Measurements from ENCODE around the gene DENND11. TPM values are rescaled to one million over a fixed set of nuclear protein-coding genes. Genes with fewer than 3 reads are reported as not detected.

Gene DENND11
- total RNA-seq, 1 donor from 2014 or later = 21.1 TPM

DNA sequence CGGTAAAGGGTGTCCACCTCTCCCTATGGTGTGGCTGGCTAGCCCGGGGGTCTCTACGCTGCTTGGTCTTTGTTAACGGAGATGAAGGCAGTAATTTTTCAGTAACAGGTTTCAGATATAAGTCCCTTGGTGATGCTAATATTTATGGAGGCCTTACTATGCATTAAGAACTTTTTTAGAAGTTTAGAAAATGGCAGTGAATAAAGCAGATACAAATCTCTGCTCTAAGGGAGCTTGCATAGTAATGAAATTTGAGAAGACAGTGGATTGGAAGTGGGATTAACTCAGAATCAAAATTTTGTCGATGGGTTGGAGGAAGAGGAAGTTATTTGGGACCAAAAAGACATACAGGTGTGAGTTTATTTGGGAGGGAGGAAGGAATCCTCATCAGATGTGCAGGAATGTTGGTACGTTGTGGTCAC, 36.6 kb upstream of the DENND11 start:
- intact Hi-C loops (cut with DNase I) = loop anchor here (10.0 kb wide), 1 partner anchor 84 kb away; no protein-coding TSS in a partner anchor
- peak overlapping the region; percentile 74 for H3K27ac ChIP-seq
- no peak for TF ChIP-seq POLR2AphosphoS5 (IDR thresholded peaks at IDR 0.05; ENCODE audit: insufficient read depth in 1 of 2, low read depth in 1 of 2)
- TF ChIP-seq, protein P1, sequence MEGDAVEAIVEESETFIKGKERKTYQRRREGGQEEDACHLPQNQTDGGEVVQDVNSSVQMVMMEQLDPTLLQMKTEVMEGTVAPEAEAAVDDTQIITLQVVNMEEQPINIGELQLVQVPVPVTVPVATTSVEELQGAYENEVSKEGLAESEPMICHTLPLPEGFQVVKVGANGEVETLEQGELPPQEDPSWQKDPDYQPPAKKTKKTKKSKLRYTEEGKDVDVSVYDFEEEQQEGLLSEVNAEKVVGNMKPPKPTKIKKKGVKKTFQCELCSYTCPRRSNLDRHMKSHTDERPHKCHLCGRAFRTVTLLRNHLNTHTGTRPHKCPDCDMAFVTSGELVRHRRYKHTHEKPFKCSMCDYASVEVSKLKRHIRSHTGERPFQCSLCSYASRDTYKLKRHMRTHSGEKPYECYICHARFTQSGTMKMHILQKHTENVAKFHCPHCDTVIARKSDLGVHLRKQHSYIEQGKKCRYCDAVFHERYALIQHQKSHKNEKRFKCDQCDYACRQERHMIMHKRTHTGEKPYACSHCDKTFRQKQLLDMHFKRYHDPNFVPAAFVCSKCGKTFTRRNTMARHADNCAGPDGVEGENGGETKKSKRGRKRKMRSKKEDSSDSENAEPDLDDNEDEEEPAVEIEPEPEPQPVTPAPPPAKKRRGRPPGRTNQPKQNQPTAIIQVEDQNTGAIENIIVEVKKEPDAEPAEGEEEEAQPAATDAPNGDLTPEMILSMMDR (IDR thresholded peaks at IDR 0.05) = no peak
- TF ChIP-seq POLR2A (IDR thresholded peaks at IDR 0.05) = no peak
- H3K9me3 ChIP-seq = no peaks in the 10 kb centered on the region
- H3K27me3 ChIP-seq = no peaks in the 10 kb centered on the region
- peaks cover 34% of the 10 kb centered on the region for H3K4me1 ChIP-seq
- H3K4me3 ChIP-seq = peak overlapping the region; percentile 66 to 70
- no peak for DNase-seq (ENCODE audit: extremely low spot score in 2 of 2)
- peaks cover 0 to 29% of the 10 kb centered on the region in 2 donors for H3K36me3 ChIP-seq

DNA sequence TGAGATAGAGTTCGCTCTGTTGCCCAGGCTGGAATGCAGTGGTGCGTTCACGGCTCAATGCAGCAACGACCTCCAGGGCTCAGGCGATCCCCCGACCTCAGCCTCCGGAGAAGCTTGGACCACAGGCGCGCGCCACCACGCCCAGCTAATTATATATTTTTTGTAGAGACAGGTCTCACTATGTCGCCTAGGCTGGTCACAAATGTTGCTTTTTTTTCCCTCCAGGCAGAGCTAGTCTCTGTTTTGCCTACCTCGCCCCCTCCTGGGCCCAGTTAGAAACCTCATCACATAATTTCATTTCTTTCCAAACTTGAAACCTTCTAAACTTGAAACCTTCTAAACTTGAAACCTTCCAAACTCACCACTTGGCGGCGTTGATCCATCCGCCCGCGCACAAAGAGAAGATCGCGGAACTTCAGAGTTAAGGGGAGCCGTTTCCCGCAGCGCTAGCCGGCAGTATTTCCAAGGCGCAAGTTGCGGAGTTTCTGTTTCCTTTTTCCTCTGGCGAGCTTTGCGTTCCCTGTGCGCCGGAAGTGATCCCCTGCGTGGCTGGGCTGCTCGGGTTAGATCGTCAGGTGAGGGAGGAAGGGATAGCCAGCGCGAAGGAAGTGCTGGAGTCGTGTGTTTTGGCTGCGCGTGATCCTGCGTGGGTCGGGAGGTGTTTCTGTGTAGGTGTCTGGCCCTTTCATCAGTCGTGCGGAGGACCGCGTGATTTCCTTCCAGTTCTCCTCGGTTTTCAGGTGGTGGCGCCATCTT, 36.0 kb upstream of the DENND11 start, which contains the start of gene SSBP1:
SSBP1 (plus strand) TSS at position 523 of the 756 bp plus-strand sequence. CDS start 809 bp downstream, outside the sequence.
- intact Hi-C loops (cut with DNase I) = loop anchor here (10.0 kb wide), 1 partner anchor 83 kb away; no protein-coding TSS in a partner anchor
- DNase-seq (ENCODE audit: extremely low spot score in 2 of 2) = peak; percentile 95 to 97
- H3K4me1 ChIP-seq = peaks cover 34% of the 10 kb centered on the region
- H3K27ac ChIP-seq = peak within 1 kb of the TSS; percentile 74
- no peaks in the 10 kb centered on the region for H3K9me3 ChIP-seq
- peak in 1 of 2 donors; percentile 24 for TF ChIP-seq POLR2A (IDR thresholded peaks at IDR 0.05)
- TF ChIP-seq, protein P1 (IDR thresholded peaks at IDR 0.05) = peak; percentile 48 to 93 (median 53)
- TF ChIP-seq POLR2AphosphoS5 (IDR thresholded peaks at IDR 0.05; ENCODE audit: insufficient read depth in 1 of 2, low read depth in 1 of 2) = peak; percentile 87 to 99
- H3K4me3 ChIP-seq = peak within 1 kb of the TSS; percentile 66 to 70
- peaks cover 0 to 24% of the 10 kb centered on the region in 2 donors for H3K36me3 ChIP-seq
- no peaks in the 10 kb centered on the region for H3K27me3 ChIP-seq

DNA sequence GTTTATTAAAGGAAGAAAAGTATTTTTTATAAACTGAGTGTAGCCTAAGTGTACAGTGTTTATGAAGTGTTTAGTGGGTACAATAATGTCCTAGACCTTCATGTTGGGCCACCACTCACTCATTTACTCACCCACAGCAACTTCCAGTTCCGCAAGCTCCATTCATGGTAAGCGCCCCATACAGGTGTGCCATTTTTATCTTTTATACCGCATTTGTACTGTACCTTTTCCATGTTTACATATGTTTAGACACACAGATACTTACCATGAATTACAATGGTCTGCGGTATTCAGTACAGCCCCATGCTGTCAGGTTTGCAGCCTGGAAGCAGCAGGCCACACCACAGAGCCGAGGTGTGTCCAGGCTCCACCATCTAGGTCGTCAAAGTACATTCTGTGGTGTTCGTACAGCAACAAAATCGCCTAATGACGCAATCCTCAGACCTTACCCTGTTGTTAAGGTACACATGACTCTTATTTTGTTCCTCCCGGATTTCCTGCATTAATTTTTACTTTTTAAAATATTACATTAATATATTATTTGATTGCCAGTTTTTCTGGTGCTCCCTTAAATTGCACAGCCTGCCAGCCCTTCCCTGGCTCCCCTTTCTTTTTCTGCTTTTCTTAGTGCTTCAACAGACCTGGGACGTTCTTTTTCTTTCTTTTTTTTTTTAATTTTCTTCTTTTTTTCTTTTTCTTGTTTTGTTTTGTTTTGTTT, 35.3 kb upstream of the DENND11 start:
- peak overlapping the region; percentile 74 for H3K27ac ChIP-seq
- peaks cover 0 to 16% of the 10 kb centered on the region in 2 donors for H3K36me3 ChIP-seq
- TF ChIP-seq, protein P1 (IDR thresholded peaks at IDR 0.05) = no peak
- TF ChIP-seq POLR2AphosphoS5 (IDR thresholded peaks at IDR 0.05; ENCODE audit: insufficient read depth in 1 of 2, low read depth in 1 of 2) (no peak), POLR2A (IDR thresholded peaks at IDR 0.05) (no peak)
- H3K9me3 ChIP-seq = no peaks in the 10 kb centered on the region
- peak overlapping the region; percentile 66 to 70 for H3K4me3 ChIP-seq
- H3K4me1 ChIP-seq = peaks cover 34% of the 10 kb centered on the region
- DNase-seq (ENCODE audit: extremely low spot score in 2 of 2) = no peak
- intact Hi-C loops (cut with DNase I) = loop anchor here (10.0 kb wide), 1 partner anchor 82 kb away; no protein-coding TSS in a partner anchor
- H3K27me3 ChIP-seq = no peaks in the 10 kb centered on the region

DNA sequence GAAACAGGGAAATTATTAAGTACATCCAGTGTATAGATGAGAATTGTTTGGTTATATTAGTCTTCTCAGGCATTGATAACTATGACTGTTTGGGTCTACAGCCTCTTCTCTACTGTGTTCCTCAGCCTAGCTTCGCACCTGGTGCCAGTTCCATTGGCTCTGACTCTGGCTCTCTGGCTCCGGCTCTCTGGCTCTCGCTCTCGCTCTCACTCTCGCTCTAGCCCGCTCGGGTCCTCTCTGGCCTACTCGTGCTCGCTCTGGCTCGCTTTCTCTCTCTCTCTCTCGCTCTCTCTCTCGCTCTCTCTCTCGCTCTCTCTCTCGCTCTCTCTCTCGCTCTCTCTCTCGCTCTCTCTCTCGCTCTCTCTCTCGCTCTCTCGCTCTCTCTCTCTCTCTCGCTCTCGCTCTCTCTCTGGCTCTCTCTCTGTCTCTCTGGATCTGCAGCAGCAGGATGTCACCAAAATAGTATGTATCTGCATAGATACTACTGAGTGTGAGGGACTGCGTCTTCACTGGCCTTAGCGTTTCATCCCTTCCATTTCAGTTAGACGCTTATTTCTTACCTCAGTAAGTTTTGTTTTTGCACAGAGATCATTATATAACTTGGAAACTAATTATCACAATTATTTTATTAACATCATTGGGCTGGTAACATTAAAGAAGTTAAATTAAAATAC, 29.6 kb upstream of the DENND11 start:
- H3K4me1 ChIP-seq = no peaks in the 10 kb centered on the region
- no peak for TF ChIP-seq POLR2A (IDR thresholded peaks at IDR 0.05)
- TF ChIP-seq, protein P1 (IDR thresholded peaks at IDR 0.05) = no peak
- TF ChIP-seq POLR2AphosphoS5 (IDR thresholded peaks at IDR 0.05; ENCODE audit: insufficient read depth in 1 of 2, low read depth in 1 of 2) = no peak
- DNase-seq (ENCODE audit: extremely low spot score in 2 of 2) = no peak
- H3K4me3 ChIP-seq = no peak overlapping the region
- no peaks in the 10 kb centered on the region for H3K9me3 ChIP-seq
- intact Hi-C loops (cut with DNase I) = loop anchor here (10.0 kb wide), 1 partner anchor 77 kb away; no protein-coding TSS in a partner anchor
- no peaks in the 10 kb centered on the region for H3K27me3 ChIP-seq
- H3K27ac ChIP-seq = no peak overlapping the region
- H3K36me3 ChIP-seq = no peaks in the 10 kb centered on the region
